ENCODE measurements around the gene SOAT1.

Gene SOAT1

DNA sequence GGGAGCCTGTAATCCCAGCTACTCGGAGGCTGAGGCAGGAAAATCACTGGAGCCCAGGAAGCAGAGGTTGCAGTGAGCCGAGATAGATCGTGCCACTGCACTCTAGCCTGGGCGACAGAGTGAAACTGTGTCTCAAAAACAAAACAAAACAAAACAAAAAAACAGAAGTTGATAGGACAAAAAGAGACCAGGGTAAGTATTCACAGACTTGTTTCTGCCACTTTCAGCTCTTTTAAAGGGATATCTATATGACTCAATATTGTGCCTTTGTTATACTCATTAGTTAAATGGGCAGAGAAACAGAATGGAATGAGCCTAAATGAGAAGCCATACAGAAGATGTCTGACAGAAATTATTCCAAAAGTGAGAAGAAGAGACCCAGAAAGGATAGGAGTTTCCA lies 41.0 kb upstream of the SOAT1 start (continued):
- TF ChIP-seq, protein P1, sequence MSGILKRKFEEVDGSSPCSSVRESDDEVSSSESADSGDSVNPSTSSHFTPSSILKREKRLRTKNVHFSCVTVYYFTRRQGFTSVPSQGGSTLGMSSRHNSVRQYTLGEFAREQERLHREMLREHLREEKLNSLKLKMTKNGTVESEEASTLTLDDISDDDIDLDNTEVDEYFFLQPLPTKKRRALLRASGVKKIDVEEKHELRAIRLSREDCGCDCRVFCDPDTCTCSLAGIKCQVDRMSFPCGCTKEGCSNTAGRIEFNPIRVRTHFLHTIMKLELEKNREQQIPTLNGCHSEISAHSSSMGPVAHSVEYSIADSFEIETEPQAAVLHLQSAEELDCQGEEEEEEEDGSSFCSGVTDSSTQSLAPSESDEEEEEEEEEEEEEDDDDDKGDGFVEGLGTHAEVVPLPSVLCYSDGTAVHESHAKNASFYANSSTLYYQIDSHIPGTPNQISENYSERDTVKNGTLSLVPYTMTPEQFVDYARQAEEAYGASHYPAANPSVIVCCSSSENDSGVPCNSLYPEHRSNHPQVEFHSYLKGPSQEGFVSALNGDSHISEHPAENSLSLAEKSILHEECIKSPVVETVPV (CRISPR knock-in tag; IDR thresholded peaks at IDR 0.05), result no peak
- no peak for TF ChIP-seq ISL1 (CRISPR knock-in tag; IDR thresholded peaks at IDR 0.05)
- no peak for TF ChIP-seq RARB (CRISPR knock-in tag; IDR thresholded peaks at IDR 0.05)
- TF ChIP-seq TCF4 (CRISPR knock-in tag; IDR thresholded peaks at IDR 0.05; ENCODE audit: borderline replicate concordance), result no peak
- no peak for TF ChIP-seq ZNF70 (CRISPR knock-in tag; IDR thresholded peaks at IDR 0.05)

DNA sequence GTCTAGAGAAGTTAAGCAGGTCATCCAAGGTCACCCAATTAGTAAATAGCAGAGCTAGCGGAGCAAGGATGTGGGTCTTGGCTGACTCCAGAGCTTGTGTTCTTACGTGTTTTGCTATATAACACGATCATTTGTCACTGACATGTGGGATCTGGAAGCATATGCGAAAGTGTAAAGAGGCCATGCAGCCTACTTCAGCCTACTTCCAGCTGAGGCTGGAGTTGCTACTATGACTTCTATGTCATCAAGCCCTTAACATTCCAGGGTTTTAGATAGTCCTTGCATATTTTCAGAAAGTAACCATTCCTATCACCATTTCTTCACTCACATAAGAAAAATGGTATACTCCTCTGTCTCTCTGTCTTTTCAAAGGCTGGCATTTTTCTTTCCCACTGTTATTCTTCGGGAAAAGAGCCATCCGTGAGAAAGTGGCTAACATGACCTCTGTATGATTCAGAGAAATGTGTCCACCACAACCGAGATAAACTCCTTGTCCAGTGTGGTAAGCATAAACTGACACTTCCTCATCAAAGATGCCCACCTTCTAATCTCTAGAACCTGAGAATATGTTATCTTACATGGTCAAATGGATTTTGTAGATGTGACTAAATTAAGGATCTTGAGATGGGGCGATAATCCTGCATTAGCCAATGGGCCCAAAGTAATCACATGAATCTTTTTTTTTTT lies 40.2 kb upstream of the SOAT1 start:
- TF ChIP-seq ZNF70 (CRISPR knock-in tag; IDR thresholded peaks at IDR 0.05), result no peak
- TF ChIP-seq, protein P2, sequence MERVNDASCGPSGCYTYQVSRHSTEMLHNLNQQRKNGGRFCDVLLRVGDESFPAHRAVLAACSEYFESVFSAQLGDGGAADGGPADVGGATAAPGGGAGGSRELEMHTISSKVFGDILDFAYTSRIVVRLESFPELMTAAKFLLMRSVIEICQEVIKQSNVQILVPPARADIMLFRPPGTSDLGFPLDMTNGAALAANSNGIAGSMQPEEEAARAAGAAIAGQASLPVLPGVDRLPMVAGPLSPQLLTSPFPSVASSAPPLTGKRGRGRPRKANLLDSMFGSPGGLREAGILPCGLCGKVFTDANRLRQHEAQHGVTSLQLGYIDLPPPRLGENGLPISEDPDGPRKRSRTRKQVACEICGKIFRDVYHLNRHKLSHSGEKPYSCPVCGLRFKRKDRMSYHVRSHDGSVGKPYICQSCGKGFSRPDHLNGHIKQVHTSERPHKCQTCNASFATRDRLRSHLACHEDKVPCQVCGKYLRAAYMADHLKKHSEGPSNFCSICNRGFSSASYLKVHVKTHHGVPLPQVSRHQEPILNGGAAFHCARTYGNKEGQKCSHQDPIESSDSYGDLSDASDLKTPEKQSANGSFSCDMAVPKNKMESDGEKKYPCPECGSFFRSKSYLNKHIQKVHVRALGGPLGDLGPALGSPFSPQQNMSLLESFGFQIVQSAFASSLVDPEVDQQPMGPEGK (CRISPR knock-in tag; IDR thresholded peaks at IDR 0.05; ENCODE audit: borderline replicate concordance), result no peak
- TF ChIP-seq ZFP3 (CRISPR knock-in tag; IDR thresholded peaks at IDR 0.05), result no peak
- no peak for TF ChIP-seq ZC3H10 (CRISPR knock-in tag; IDR thresholded peaks at IDR 0.05)
- TF ChIP-seq SNAI2 (CRISPR knock-in tag; IDR thresholded peaks at IDR 0.05), result no peak
- ATAC-seq, result no peak

DNA sequence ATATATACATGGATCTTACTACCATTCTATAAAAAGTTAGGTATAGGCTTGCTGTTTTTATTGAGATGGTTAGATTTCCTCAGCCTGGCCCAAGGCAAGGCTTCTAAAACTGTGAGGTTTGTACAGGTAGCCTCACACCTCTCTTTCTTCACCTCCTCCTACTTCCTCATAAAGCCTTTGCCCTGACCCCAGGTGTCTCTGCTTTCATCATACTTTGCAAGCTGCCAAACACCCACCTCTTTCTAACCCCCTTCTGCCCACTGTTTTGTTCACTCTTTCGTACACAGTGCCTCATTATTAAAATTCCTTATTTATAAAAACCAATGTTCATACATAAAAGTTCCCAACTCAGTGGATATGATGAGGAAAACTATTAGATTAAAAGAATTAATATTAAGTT lies 31.4 kb upstream of the SOAT1 start:
- TF ChIP-seq ZFP3 (CRISPR knock-in tag; IDR thresholded peaks at IDR 0.05) (no peak), PPARA (CRISPR knock-in tag; IDR thresholded peaks at IDR 0.05; ENCODE audit: borderline replicate concordance) (no peak), ZNF8 (CRISPR knock-in tag; IDR thresholded peaks at IDR 0.05) (no peak), OSR1 (CRISPR knock-in tag; IDR thresholded peaks at IDR 0.05) (no peak), ZNF70 (CRISPR knock-in tag; IDR thresholded peaks at IDR 0.05) (no peak), ZFP30 (CRISPR knock-in tag; IDR thresholded peaks at IDR 0.05) (no peak), ZC3H10 (CRISPR knock-in tag; IDR thresholded peaks at IDR 0.05) (no peak), GLIS3 (CRISPR knock-in tag; IDR thresholded peaks at IDR 0.05) (no peak), TOX (CRISPR knock-in tag; IDR thresholded peaks at IDR 0.05; ENCODE audit: borderline replicate concordance) (no peak), TCF4 (CRISPR knock-in tag; IDR thresholded peaks at IDR 0.05; ENCODE audit: borderline replicate concordance) (no peak), BACH2 (CRISPR knock-in tag; IDR thresholded peaks at IDR 0.05; ENCODE audit: borderline replicate concordance) (no peak)
- TF ChIP-seq, protein P3, sequence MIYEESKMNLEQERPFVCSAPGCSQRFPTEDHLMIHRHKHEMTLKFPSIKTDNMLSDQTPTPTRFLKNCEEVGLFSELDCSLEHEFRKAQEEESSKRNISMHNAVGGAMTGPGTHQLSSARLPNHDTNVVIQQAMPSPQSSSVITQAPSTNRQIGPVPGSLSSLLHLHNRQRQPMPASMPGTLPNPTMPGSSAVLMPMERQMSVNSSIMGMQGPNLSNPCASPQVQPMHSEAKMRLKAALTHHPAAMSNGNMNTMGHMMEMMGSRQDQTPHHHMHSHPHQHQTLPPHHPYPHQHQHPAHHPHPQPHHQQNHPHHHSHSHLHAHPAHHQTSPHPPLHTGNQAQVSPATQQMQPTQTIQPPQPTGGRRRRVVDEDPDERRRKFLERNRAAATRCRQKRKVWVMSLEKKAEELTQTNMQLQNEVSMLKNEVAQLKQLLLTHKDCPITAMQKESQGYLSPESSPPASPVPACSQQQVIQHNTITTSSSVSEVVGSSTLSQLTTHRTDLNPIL (CRISPR knock-in tag; IDR thresholded peaks at IDR 0.05; ENCODE audit: low read depth), result no peak
- TF ChIP-seq, protein P2 (CRISPR knock-in tag; IDR thresholded peaks at IDR 0.05; ENCODE audit: borderline replicate concordance), result no peak
- TF ChIP-seq, protein P4, sequence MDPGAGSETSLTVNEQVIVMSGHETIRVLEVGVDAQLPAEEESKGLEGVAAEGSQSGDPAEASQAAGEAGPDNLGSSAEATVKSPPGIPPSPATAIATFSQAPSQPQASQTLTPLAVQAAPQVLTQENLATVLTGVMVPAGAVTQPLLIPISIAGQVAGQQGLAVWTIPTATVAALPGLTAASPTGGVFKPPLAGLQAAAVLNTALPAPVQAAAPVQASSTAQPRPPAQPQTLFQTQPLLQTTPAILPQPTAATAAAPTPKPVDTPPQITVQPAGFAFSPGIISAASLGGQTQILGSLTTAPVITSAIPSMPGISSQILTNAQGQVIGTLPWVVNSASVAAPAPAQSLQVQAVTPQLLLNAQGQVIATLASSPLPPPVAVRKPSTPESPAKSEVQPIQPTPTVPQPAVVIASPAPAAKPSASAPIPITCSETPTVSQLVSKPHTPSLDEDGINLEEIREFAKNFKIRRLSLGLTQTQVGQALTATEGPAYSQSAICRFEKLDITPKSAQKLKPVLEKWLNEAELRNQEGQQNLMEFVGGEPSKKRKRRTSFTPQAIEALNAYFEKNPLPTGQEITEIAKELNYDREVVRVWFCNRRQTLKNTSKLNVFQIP (CRISPR knock-in tag; IDR thresholded peaks at IDR 0.05; ENCODE audit: borderline replicate concordance, low read depth), result no peak
- ATAC-seq, result no peak

DNA sequence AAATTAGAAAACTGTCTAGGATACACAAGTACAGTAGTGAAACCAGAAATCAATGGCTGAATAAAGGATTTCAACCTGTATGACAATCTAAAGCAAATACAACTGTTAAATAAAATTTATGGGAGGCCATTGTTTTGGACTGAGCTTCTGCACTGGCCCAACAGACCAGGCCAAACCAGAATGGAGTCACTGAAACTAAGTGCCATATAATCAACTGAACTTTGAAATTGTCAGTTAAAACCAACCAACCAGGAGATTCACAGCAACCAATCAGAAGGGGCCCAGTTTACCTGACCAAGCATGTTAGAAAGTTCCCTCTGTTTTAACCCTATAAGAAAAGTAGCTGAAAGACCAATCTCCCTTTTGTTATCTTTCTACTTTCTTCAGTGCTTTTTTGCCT lies 30.5 kb upstream of the SOAT1 start:
- ATAC-seq, result no peak
- TF ChIP-seq CSDC2 (CRISPR knock-in tag; IDR thresholded peaks at IDR 0.05), result no peak
- no peak for TF ChIP-seq TOX (CRISPR knock-in tag; IDR thresholded peaks at IDR 0.05; ENCODE audit: borderline replicate concordance)
- TF ChIP-seq ISL1 (CRISPR knock-in tag; IDR thresholded peaks at IDR 0.05), result no peak
- TF ChIP-seq, protein P3 (CRISPR knock-in tag; IDR thresholded peaks at IDR 0.05; ENCODE audit: low read depth), result no peak
- no peak for TF ChIP-seq ZC3H10 (CRISPR knock-in tag; IDR thresholded peaks at IDR 0.05)
- TF ChIP-seq, protein P5, sequence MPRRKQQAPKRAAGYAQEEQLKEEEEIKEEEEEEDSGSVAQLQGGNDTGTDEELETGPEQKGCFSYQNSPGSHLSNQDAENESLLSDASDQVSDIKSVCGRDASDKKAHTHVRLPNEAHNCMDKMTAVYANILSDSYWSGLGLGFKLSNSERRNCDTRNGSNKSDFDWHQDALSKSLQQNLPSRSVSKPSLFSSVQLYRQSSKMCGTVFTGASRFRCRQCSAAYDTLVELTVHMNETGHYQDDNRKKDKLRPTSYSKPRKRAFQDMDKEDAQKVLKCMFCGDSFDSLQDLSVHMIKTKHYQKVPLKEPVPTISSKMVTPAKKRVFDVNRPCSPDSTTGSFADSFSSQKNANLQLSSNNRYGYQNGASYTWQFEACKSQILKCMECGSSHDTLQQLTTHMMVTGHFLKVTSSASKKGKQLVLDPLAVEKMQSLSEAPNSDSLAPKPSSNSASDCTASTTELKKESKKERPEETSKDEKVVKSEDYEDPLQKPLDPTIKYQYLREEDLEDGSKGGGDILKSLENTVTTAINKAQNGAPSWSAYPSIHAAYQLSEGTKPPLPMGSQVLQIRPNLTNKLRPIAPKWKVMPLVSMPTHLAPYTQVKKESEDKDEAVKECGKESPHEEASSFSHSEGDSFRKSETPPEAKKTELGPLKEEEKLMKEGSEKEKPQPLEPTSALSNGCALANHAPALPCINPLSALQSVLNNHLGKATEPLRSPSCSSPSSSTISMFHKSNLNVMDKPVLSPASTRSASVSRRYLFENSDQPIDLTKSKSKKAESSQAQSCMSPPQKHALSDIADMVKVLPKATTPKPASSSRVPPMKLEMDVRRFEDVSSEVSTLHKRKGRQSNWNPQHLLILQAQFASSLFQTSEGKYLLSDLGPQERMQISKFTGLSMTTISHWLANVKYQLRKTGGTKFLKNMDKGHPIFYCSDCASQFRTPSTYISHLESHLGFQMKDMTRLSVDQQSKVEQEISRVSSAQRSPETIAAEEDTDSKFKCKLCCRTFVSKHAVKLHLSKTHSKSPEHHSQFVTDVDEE (CRISPR knock-in tag; IDR thresholded peaks at IDR 0.05), result no peak
- TF ChIP-seq ARNTL (CRISPR knock-in tag; IDR thresholded peaks at IDR 0.05; ENCODE audit: borderline replicate concordance, low read depth), result no peak
- TF ChIP-seq PPARA (CRISPR knock-in tag; IDR thresholded peaks at IDR 0.05; ENCODE audit: borderline replicate concordance), result no peak
- TF ChIP-seq RARB (CRISPR knock-in tag; IDR thresholded peaks at IDR 0.05), result no peak
